Spleen (tissue), 7 donors: ENCODE measurements around the gene WDCP.
A peak's percentile ranks its signal among the peaks of the same experiment; 100 is the strongest.

Source experiments
- POLR2A ChIP-seq, 3 donors: fragments of 450-650 bp; IDR thresholded peaks; one replicate each; pipeline ENCODE4 v1.5.1; 2017; ENCODE audit warnings: antibody characterized with exemption in 3 of 3, mild to moderate bottlenecking in 1 of 3
- POLR2AphosphoS5 ChIP-seq, 3 donors: sonication (generic); formaldehyde crosslinking; IDR thresholded peaks; one replicate each; pipeline ENCODE4 v1.5.1; 2017; ENCODE audit warnings: antibody characterized with exemption in 3 of 3
- TF ChIP-seq, protein P1 (sequence below), 11 experiments: fragments of 200-600 bp in 7 of 11; fragments of 450-650 bp in 4 of 11; sonication (generic) in 4 of 11; IDR thresholded peaks in 8 of 11; conservative IDR thresholded peaks in 3 of 11; 1 replicate in 7 of 11; 2 replicates in 4 of 11; pipeline versions ENCODE4 v1.4.0 to v1.8.0; 2016 to 2021; ENCODE audit warnings: antibody characterized with exemption in 11 of 11, inconsistent platforms in 4 of 11, mild to moderate bottlenecking in 1 of 11
- donor health status: DM: no; HTN: no; CAD: no; lungs with moderate emphysema.
- donor health status: DM: no; HTN: no; CAD: no.
- donor health status: DM: no; HTN: no; CAD: no.

DNA sequence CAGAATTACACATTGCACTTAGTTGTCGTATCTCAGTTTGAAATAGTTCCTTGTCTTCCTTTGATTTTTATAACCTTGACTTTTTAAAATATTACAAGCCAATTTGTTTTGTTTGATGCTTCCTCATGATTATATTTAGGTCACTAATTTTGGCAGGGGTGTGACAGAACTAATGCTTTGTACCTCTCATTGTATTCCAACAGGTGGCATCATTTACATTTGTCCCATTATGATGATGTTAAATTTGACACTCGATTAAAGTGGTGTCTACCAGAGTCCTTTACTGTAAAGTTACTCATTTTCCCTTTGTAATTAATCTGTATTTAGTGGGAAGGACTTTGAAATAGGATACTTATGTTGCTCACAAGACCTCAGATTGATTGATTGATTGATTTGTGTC lies 58.8 kb downstream of the WDCP start:
- TF ChIP-seq, protein P1, sequence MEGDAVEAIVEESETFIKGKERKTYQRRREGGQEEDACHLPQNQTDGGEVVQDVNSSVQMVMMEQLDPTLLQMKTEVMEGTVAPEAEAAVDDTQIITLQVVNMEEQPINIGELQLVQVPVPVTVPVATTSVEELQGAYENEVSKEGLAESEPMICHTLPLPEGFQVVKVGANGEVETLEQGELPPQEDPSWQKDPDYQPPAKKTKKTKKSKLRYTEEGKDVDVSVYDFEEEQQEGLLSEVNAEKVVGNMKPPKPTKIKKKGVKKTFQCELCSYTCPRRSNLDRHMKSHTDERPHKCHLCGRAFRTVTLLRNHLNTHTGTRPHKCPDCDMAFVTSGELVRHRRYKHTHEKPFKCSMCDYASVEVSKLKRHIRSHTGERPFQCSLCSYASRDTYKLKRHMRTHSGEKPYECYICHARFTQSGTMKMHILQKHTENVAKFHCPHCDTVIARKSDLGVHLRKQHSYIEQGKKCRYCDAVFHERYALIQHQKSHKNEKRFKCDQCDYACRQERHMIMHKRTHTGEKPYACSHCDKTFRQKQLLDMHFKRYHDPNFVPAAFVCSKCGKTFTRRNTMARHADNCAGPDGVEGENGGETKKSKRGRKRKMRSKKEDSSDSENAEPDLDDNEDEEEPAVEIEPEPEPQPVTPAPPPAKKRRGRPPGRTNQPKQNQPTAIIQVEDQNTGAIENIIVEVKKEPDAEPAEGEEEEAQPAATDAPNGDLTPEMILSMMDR (IDR thresholded peaks at IDR 0.05 in 8 of 11, conservative IDR thresholded peaks at IDR 0.05 in 3 of 11), result peak in 3 of 11 experiments; percentile 18 to 30 (median 23)
- TF ChIP-seq POLR2A (IDR thresholded peaks at IDR 0.05), result no peak
- no peak for TF ChIP-seq POLR2AphosphoS5 (IDR thresholded peaks at IDR 0.05)
